Measurements from ENCODE around the gene IFNA7.
"Not testable (repeated sequence)": the region's sequence is repeated elsewhere in the genome, so short reads cannot be mapped to it uniquely, and the experiment has no call there.

The IFNA7 gene

DNA sequence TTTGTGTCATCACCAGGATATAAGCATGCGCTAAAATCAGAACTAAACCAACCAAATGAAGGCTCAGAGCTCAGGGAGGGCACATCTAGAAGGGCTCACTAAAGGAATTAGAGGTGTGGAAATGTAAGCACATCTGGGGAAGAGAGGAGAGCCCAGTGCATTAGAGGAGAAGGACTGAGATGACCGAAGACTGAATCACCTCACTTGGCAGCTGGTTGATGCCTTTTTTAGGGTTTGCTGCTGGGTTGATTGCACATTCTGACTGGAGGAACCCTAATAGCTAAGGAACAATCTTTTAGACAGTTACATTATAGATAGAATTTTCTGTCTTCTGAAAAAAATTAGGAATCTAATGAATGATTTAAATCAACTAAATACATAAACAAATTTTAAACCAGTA is 27.3 kb downstream of the IFNA7 start:
- DNase-seq: no peak

DNA sequence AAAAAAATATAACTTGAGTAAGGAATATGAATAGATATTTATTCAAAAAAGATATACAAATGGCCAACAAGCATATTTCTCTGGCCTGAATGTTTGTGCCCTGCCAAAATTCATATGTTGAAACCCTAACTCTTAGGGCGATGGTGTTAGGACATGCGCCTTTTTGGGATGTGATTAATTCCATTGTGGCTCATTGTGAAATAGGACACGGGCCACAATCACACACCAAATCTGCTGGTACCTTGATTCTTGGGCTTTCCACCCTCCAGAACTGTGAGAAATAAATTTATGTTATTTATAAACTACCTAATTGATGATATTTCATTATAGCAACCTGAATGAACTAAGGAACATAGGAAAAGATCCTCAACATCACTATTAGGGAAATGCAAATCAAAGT is 29.8 kb downstream of the IFNA7 start:
- no peak for DNase-seq

DNA sequence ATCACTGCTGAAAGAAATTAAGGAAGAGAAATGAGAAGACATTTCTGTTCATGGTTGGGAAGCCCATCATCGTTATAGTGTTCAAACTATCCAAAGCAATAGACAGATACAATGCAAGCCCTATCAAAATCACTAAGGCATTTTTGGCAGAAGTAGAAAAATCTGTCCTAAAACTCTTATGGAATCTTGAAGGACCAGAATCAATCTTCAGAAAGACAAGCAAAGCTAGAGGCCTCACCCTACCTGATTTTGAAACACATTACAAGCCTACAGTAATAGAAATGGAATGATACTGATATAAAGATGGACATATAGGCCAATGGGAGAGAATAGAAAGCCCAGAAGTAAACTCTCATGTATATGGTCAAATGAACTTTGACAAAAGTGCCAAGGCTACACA is 30.7 kb downstream of the IFNA7 start:
- no peak for DNase-seq

DNA sequence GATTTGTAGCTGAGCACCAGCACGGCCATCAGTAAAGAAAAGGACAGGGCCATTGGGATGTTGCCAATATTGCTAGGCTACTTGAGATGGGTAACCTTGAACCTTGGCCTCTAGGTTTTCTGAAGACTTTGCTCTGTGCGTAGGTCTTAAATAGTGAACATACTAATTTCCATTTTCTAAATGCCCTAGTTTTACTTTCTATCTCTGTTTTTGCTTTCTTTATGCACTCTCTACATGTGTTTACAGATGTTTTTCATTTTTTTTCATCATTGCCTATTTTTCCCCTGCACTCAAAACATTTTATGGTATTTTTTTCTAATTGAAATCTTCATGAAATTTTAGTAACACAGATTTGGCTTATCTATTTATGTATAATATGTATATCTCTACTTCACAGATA is 35.4 kb downstream of the IFNA7 start, which contains the start of gene IFNA21:
TSS of gene IFNA21 (minus strand) at position 101 of the 400 bp plus-strand sequence. CDS start at position 53, 48 bp downstream.
- not testable (repeated sequence) for DNase-seq

DNA sequence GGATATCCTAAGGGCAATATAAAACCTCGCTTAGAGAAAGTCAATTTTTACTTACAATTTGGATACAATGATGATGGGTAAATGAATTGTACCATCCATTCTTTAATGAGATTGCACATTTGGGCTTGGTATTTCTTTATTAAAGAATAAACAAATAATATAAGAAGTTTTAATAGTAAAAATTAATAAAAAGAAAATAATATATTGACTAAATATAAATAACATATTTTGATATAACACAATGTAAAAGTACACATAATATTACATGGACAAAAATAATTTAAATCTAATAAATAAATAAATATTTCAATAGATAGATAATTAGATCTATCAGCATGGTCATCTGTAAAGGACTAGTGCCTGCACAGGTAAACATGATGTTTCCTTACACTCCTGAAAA is 36.5 kb downstream of the IFNA7 start:
- DNase-seq: no peak

DNA sequence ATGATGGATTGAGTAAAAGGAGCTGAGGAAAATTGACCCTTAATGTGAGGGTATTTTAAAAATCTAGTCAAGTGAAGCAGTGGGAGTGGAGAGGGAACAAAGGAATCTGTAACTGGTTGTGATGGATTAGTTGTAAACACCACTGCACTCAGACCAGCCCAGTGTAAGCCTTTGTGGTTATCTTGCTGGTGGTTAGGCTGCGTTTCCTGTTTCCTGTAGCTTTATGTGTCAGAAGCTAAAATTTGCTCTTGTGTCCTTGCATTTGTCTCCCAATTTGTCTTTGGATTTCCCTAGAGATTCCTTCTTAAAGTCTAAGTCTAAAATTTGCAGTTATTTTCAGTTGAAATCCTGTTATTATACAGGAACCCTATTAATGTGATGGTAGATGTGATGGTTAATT is 41.8 kb downstream of the IFNA7 start:
- DNase-seq: no peak

DNA sequence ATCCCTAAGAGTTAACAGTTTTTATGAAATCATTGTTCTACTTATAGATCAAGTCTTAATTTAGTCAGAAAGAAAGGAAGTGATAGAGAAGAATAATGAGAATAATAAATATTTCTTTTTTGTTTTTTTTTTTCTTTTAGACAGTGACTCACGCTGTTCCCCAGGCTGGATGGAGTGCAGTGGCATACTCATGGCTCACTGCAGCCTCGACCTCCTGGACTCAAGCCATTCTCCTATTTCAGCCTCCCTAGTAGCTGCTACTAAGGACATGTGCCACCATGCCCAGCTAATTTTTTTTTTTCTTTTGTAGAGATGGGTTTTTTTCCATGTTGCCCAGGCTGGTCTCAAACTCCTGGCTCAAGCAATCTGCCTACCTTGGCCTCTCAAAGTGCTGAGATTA is 46.5 kb downstream of the IFNA7 start:
- DNase-seq: no peak

DNA sequence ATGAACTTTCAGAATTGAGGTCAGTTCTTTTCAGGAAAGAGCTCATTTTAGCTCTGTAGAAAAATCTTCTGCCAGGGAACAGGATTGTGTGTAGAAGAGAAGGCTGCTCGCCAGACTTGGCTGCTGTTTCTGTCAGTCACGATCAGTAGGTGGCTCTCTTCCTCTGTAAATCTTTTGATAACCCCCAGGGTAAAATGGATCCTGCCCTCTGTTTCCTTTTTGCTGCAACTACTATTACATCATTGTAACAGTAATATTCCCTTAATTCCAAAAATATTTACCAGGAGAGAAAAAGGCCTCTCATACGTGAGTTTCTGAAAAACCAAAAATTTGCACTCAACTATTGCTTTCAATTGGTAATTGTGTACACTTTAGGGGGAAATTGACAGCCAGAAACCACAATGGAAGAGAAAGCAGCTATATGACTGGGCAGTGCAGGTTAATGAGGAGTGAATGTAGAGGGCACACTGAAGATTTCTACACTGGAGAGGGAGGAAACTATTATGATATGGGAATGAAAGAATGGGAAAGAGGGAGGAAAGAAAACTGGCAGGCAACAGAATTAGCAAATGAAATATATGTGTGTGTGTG is 47.9 kb downstream of the IFNA7 start:
- DNase-seq: no peak

DNA sequence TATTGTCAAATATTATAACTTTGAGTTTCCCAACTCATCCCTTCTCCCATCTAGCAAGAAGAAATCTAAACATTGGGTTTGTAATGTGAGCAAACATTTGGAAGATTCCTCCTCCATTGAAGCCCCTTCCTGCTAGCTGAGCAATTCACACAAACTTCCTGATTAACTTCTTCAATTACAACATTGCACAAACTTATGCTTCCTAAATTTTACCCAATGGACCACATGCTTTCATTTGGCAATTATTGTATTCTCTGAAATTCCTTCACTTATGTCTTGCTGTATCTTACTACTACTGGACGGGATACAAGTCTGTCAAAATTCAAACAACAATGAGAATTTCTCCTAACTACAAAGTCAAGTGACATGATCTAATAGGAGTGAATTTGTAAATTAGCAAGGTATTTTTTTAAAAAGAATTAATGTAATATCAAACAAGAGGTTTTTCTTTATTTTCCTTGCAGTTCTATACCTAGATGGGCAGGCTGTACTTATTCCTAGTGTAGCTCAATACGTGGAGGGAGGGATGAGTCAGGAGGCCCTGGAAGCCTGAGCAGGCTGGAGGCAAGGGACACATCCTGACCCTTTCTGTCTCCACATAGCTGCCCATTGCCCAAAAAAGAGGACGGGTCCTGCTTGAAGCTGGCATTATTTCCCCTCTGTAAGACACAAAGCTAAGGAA is 48.5 kb downstream of the IFNA7 start:
- no peak for DNase-seq

Data from COR-L47 (cell line).